Measurements from ENCODE around the gene CD180.

GRCh38 chr5:67163863-67164595 is 32.6 kb downstream of the CD180 start:
- no peak for TF ChIP-seq CTCF (conservative IDR thresholded peaks at IDR 0.05 in 1 of 2, IDR thresholded peaks at IDR 0.05 in 1 of 2; ENCODE audit: low read depth in 1 of 2, low read length in 2 of 2)
- TF ChIP-seq EZH2 (IDR thresholded peaks at IDR 0.05; ENCODE audit: low read length, missing control alignments), result no peak
